ENCODE results near the gene MPPED1. TPM values are rescaled to one million over a fixed set of nuclear protein-coding genes. Genes with fewer than 3 reads are reported as not detected.

Gene MPPED1
- total and polyA plus RNA-seq, 2 donors (not counting 3 experiments of a cell fraction or from before 2014, with no cell fraction given): not detected

- no peaks in the 10 kb centered on the region for H4K20me1 ChIP-seq (replicated peaks; ENCODE audit: control insufficient read depth, extremely low read depth, insufficient read depth, low read length)
- FAIRE-seq: no peak
- H3K4me3 ChIP-seq (replicated peaks in 1 of 3; ENCODE audit: insufficient read depth in 1 of 3, low read depth in 1 of 3, low read length in 3 of 3): no peak overlapping the region
- dilution Hi-C loops (cut with MboI; ENCODE audit: extremely low pct_ligation_motif_present, low sequenced_read_pairs): no loop called here
- no peaks in the 10 kb centered on the region for H3K9me1 ChIP-seq (replicated peaks; ENCODE audit: control insufficient read depth, extremely low read depth, insufficient read depth, low read length)
- no TSS peak for BruUV-seq (replicated peaks)
- TF ChIP-seq FOS (IDR thresholded peaks at IDR 0.05; ENCODE audit: borderline replicate concordance, insufficient read depth, low read length) (no peak), MAX (IDR thresholded peaks at IDR 0.05; ENCODE audit: insufficient read depth, insufficient read length) (no peak), EZH2 (IDR thresholded peaks at IDR 0.05; ENCODE audit: borderline replicate concordance, low read depth, low read length, severe bottlenecking) (no peak), GATA2 (IDR thresholded peaks at IDR 0.05; ENCODE audit: insufficient read depth, insufficient read length, low read depth, low read length) (no peak), POLR2AphosphoS5 (IDR thresholded peaks at IDR 0.05; ENCODE audit: insufficient read depth, low read depth, low read length) (no peak), POLR2A (IDR thresholded peaks at IDR 0.05; ENCODE audit: low read depth, low read length) (no peak), MYC (IDR thresholded peaks at IDR 0.05; ENCODE audit: low read depth, low read length) (no peak), JUN (IDR thresholded peaks at IDR 0.05; ENCODE audit: borderline replicate concordance, insufficient read depth, insufficient read length, low read depth) (no peak), CTCF (IDR thresholded peaks at IDR 0.05; ENCODE audit: extremely low read depth in 1 of 2, insufficient read depth in 1 of 2, low read depth in 1 of 2, low read length in 2 of 2) (no peak)
- DNase-seq (ENCODE audit: low read depth, low spot score): no peak
- no peaks in the 10 kb centered on the region for H3K36me3 ChIP-seq (ENCODE audit: control insufficient read depth in 2 of 2, extremely low read depth in 1 of 2, insufficient read depth in 2 of 2, low read length in 2 of 2)
- ChIA-PET CTCF (no interaction called here), POLR2A (no interaction called here)
- H3K27me3 ChIP-seq (ENCODE audit: control insufficient read depth in 2 of 2, insufficient read depth in 2 of 2, low read length in 2 of 2): no peaks in the 10 kb centered on the region
- no peak overlapping the region for H2AFZ ChIP-seq (ENCODE audit: low read depth, low read length)
- no peak overlapping the region for H3K9ac ChIP-seq (replicated peaks; ENCODE audit: extremely low read depth, insufficient read depth, low read length)
- H3K4me2 ChIP-seq (ENCODE audit: insufficient read depth, low read length): no peak overlapping the region
- H3K79me2 ChIP-seq (ENCODE audit: control insufficient read depth, insufficient read depth, low read length): no peaks in the 10 kb centered on the region
- no peaks in the 10 kb centered on the region for H3K9me3 ChIP-seq (replicated peaks; ENCODE audit: control insufficient read depth, insufficient read depth, low read length)
- H3K4me1 ChIP-seq (ENCODE audit: control insufficient read depth, extremely low read depth, insufficient read depth, low read length): no peaks in the 10 kb centered on the region
- intact Hi-C loops (cut with micrococcal nuclease): no loop called here
- H3K27ac ChIP-seq (ENCODE audit: insufficient read depth, low read depth, low read length): no peak overlapping the region
Measured at GRCh38 chr22:43544289-43544673, 132.5 kb downstream of the MPPED1 start.
